Endothelial cell of umbilical vein (primary cell): ENCODE results near the gene SPOUT1. TPM values are rescaled to one million over a fixed set of nuclear protein-coding genes. Genes with fewer than 3 reads are reported as not detected.

Source experiments
- BruUV-seq: library from RNA; stranded (reverse); fragments of 400-500 nt; replicated peaks from 2 replicates; lab custom pipeline; 2021; lab: Mats Ljungman, UMichigan
- CTCF ChIA-PET: fragments of 300-600, 350-600 bp; sonication (Branson Sonifier 250); formaldehyde crosslinking; loops from one replicate; lab custom pipeline; 2021; ENCODE audit warnings: antibody characterized with exemption, inconsistent platforms; lab: Charles Lee
- POLR2A ChIA-PET: fragments of 300-600, 350-600 bp; sonication (Branson Sonifier 250); formaldehyde crosslinking; loops from one replicate; lab custom pipeline; 2021; ENCODE audit warnings: antibody characterized with exemption, inconsistent platforms; lab: Charles Lee
- DNase-seq: peaks from one replicate; pipeline ENCODE4 v3.0.0-alpha.2; 2011; ENCODE audit warnings: low read depth, low spot score
- FAIRE-seq: peaks from 2 replicates; lab custom pipeline; 2011; peaks lifted over from hg19 to GRCh38; lab: Jason Lieb, UNC
- H2AFZ ChIP-seq: 2 replicates; pipeline ENCODE4 v1.6.0; 2012; ENCODE audit warnings: low read depth, low read length, control low read depth, inconsistent platforms
- H3K27ac ChIP-seq: 2 replicates; pipeline ENCODE4 v1.5.1; 2011; ENCODE audit warnings: low read depth, mild to moderate bottlenecking, control low read depth, low read length, moderate library complexity; ENCODE audit not compliant: insufficient read depth
- H3K27me3 ChIP-seq, 2 experiments: 2 replicates each; pipeline versions ENCODE4 v1.6.0 to v1.6.1; 2011; ENCODE audit warnings: low read length in 2 of 2, mixed read lengths in 1 of 2; ENCODE audit not compliant: control insufficient read depth in 2 of 2, insufficient read depth in 2 of 2
- H3K36me3 ChIP-seq, 2 experiments: 2 replicates in 1 of 2; 3 replicates in 1 of 2; pipeline ENCODE4 v1.5.1; 2011; ENCODE audit warnings: low read length in 2 of 2, mild to moderate bottlenecking in 1 of 2, moderate library complexity in 1 of 2; ENCODE audit not compliant: control insufficient read depth in 2 of 2, insufficient read depth in 2 of 2; ENCODE audit errors: extremely low read depth in 1 of 2
- H3K4me1 ChIP-seq: 3 replicates; pipeline ENCODE4 v1.5.1; 2011; ENCODE audit warnings: mild to moderate bottlenecking, low read length; ENCODE audit not compliant: control insufficient read depth, insufficient read depth; ENCODE audit errors: extremely low read depth
- H3K4me2 ChIP-seq: 2 replicates; pipeline ENCODE4 v1.6.1; 2011; ENCODE audit warnings: low read length, control low read depth, mixed read lengths; ENCODE audit not compliant: insufficient read depth
- H3K4me3 ChIP-seq, 3 experiments: fragments of 200-600 bp in 1 of 3; sonication (generic), shearing (Covaris generic) in 1 of 3; replicated peaks in 1 of 3; 2 replicates each; pipeline ENCODE4 v1.5.1; 2011 to 2016; ENCODE audit warnings: control low read depth in 3 of 3, low read length in 3 of 3, mild to moderate bottlenecking in 2 of 3, inconsistent platforms in 1 of 3, low read depth in 1 of 3, moderate library complexity in 1 of 3; ENCODE audit not compliant: insufficient read depth in 1 of 3
- H3K79me2 ChIP-seq: 2 replicates; pipeline ENCODE4 v1.6.0; 2012; ENCODE audit warnings: low read length, inconsistent platforms; ENCODE audit not compliant: control insufficient read depth, insufficient read depth
- H3K9ac ChIP-seq: replicated peaks from 2 replicates; pipeline ENCODE3; 2011; ENCODE audit warnings: low read length, control low read depth; ENCODE audit not compliant: insufficient read depth; ENCODE audit errors: extremely low read depth
- H3K9me1 ChIP-seq: replicated peaks from 3 replicates; pipeline ENCODE4 v1.6.0; 2011; ENCODE audit warnings: mild to moderate bottlenecking, low read length; ENCODE audit not compliant: control insufficient read depth, insufficient read depth; ENCODE audit errors: extremely low read depth
- H3K9me3 ChIP-seq: replicated peaks from 2 replicates; pipeline ENCODE4 v1.5.1; 2012; ENCODE audit warnings: low read length, inconsistent platforms; ENCODE audit not compliant: control insufficient read depth, insufficient read depth
- H4K20me1 ChIP-seq: replicated peaks from 2 replicates; pipeline ENCODE3; 2011; ENCODE audit warnings: mild to moderate bottlenecking, low read length; ENCODE audit not compliant: control insufficient read depth, insufficient read depth; ENCODE audit errors: extremely low read depth
- EZH2 ChIP-seq: IDR thresholded peaks from 2 replicates; pipeline ENCODE4 v1.6.1; 2012; ENCODE audit warnings: borderline replicate concordance, low read depth, mild to moderate bottlenecking, moderate library complexity, low read length, inconsistent platforms; ENCODE audit not compliant: severe bottlenecking
- FOS ChIP-seq: IDR thresholded peaks from 2 replicates; pipeline ENCODE4 v1.6.1; 2011; ENCODE audit warnings: mild to moderate bottlenecking, low read length, moderate library complexity, borderline replicate concordance; ENCODE audit not compliant: insufficient read depth
- GATA2 ChIP-seq: IDR thresholded peaks from 2 replicates; pipeline ENCODE4 v1.7.0; 2011; ENCODE audit warnings: low read depth, mild to moderate bottlenecking, moderate library complexity, mixed read lengths, low read length; ENCODE audit not compliant: insufficient read length, insufficient read depth
- MYC ChIP-seq: IDR thresholded peaks from one replicate; pipeline ENCODE4 v1.6.1; 2011; ENCODE audit warnings: mild to moderate bottlenecking, low read depth, low read length
- dilution Hi-C: fragments of 300-500 bp; cut with MboI; formaldehyde crosslinking; loops from one replicate; pipeline ENCODE4 v1.15.0; 2019; ENCODE audit warnings: low sequenced_read_pairs; ENCODE audit not compliant: extremely low pct_ligation_motif_present
- intact Hi-C: fragments of 100-400 bp; cut with micrococcal nuclease; formaldehyde crosslinking; loops from one replicate; pipeline ENCODE4 v1.10.0; 2022
- polyA plus RNA-seq, 4 experiments: library from polyadenylated mRNA; depleted of rRNA in 3 of 4; stranded (reverse) in 3 of 4; unstranded in 1 of 4; fragments of >200 nt; gene quantifications; 2 replicates each; pipeline versions ENCODE4 v1.2.1 to v1.2.3, GENCODE V29; 2011 to 2012; ENCODE audit warnings: missing spikeins in 1 of 4
- total RNA-seq: library from RNA; stranded (reverse); gene quantifications from 2 replicates; pipeline ENCODE4 v1.2.3, GENCODE V29; 2021
- TF ChIP-seq, protein P1 (sequence below): IDR thresholded peaks from 2 replicates; pipeline ENCODE4 v1.6.1; 2011; ENCODE audit not compliant: insufficient read depth, insufficient read length

The SPOUT1 gene
- total and polyA plus RNA-seq, 2 donors (not counting 3 experiments of a cell fraction or from before 2014, with no cell fraction given), result 50.4 to 51.6 TPM

GRCh38 chr9:128790536-128790935, 39.1 kb downstream of the SPOUT1 start:
- Histone ChIP-seq H3K79me2 (peaks cover 13% of the 10 kb centered on the region), H3K9ac (no peak overlapping the region), H3K27ac (no peak overlapping the region), H3K4me3 (no peak overlapping the region), H3K4me2 (no peak overlapping the region), H3K27me3 (no peaks in the 10 kb centered on the region), H3K9me1 (no peaks in the 10 kb centered on the region), H2AFZ (no peak overlapping the region), H4K20me1 (no peaks in the 10 kb centered on the region), H3K9me3 (no peaks in the 10 kb centered on the region), H3K36me3 (peaks cover 11 to 34% of the 10 kb centered on the region in 2 experiments), H3K4me1 (peaks cover 11% of the 10 kb centered on the region)
- dilution Hi-C loops, result no loop called here
- FAIRE-seq, result no peak
- DNase-seq, result no peak
- TF ChIP-seq, protein P1, sequence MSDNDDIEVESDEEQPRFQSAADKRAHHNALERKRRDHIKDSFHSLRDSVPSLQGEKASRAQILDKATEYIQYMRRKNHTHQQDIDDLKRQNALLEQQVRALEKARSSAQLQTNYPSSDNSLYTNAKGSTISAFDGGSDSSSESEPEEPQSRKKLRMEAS, result no peak
- TF ChIP-seq FOS, result no peak
- TF ChIP-seq GATA2, result no peak
- TF ChIP-seq EZH2, result no peak
- intact Hi-C loops, result no loop called here
- ChIA-PET CTCF (interaction anchor here (0.7 kb wide), 1 partner anchor 8 kb away, joined by 3 read pairs; no protein-coding TSS in a partner anchor), POLR2A (no interaction called here)
- BruUV-seq, result no TSS peak

DNA sequence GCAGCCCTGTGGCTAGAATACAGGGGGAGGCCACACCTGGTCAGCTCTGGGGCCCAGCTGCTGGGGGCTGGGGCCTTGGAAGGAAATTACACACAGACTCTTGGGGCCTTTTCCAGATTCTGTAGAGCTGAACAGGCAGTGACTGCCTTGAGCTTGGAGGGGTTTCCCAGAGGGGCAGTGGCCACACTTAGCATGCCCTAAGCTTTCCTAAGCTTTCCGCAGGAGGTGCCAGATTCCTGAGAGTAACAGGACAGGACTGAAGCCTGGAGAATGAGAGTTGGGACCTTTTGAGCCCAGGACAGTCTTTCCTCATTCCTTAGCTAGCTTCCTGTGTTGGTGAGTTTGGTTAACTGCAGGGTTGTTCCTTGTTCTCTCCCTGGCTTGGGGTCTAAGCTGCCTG, 41.1 kb downstream of the SPOUT1 start:
- dilution Hi-C loops (no loop called here), intact Hi-C loops (loop anchor here (5.0 kb wide), 1 partner anchor 56 kb away; no protein-coding TSS in a partner anchor)
- TF ChIP-seq MYC, result no peak
- ChIA-PET CTCF (interaction anchor here (0.6 to 2.0 kb wide), 7 partner anchors 10 to 153 kb away, joined by 3 to 9 read pairs (median 5); partner anchors contain the start of genes ENDOG and PKN3), POLR2A (no interaction called here)
- Histone ChIP-seq H3K4me3 (peak overlapping the region in 1 of 3 experiments; percentile 77), H3K4me2 (peak overlapping the region; percentile 71), H3K4me1 (peaks cover 11% of the 10 kb centered on the region), H2AFZ (no peak overlapping the region), H3K9me3 (no peaks in the 10 kb centered on the region), H3K27ac (no peak overlapping the region), H3K27me3 (no peaks in the 10 kb centered on the region), H4K20me1 (no peaks in the 10 kb centered on the region), H3K79me2 (peaks cover 13% of the 10 kb centered on the region), H3K36me3 (peaks cover 7 to 26% of the 10 kb centered on the region in 2 experiments), H3K9me1 (no peaks in the 10 kb centered on the region), H3K9ac (peak overlapping the region; percentile 35)
- FAIRE-seq (no peak), DNase-seq (no peak)
- no TSS peak for BruUV-seq
